Type B pancreatic cell (in vitro differentiated cells): Measurements from ENCODE around the gene DENND6A. TPM values are rescaled to one million over a fixed set of nuclear protein-coding genes. Genes with fewer than 3 reads are reported as not detected.

Source experiments
- DNase-seq: peaks from one replicate; pipeline ENCODE4 v3.0.0; 2021; ENCODE audit warnings: mixed read lengths; ENCODE audit not compliant: unreplicated experiment; ENCODE audit errors: extremely low spot score
- H3K27ac Mint-ChIP-seq: 2 replicates; pipeline ENCODE4 v1.8.0; 2021; ENCODE audit warnings: mild to moderate bottlenecking, mixed read lengths
- H3K27me3 Mint-ChIP-seq: 2 replicates; pipeline ENCODE4 v1.8.0; 2021; ENCODE audit warnings: mixed read lengths
- H3K36me3 Mint-ChIP-seq: 2 replicates; pipeline ENCODE4 v1.8.0; 2021; ENCODE audit warnings: mixed read lengths
- H3K4me1 Mint-ChIP-seq: one replicate; pipeline ENCODE4 v1.8.0; 2021; ENCODE audit warnings: mixed read lengths; ENCODE audit not compliant: unreplicated experiment
- H3K4me3 Mint-ChIP-seq: 2 replicates; pipeline ENCODE4 v1.8.0; 2021; ENCODE audit warnings: mild to moderate bottlenecking, mixed read lengths
- H3K9me3 Mint-ChIP-seq: 2 replicates; pipeline ENCODE4 v1.8.0; 2021; ENCODE audit warnings: mixed read lengths
- CTCF ChIP-seq: fragments of 200-600 bp; sonication (generic); conservative IDR thresholded peaks from 2 replicates; pipeline ENCODE4 v1.5.0; 2021; ENCODE audit warnings: antibody characterized with exemption, mild to moderate bottlenecking
- long read RNA-seq: library from polyadenylated mRNA; unstranded; transcript quantifications from one replicate; pipeline ENCODE4 v2.0.0, GENCODE V29; 2020
- total RNA-seq: library from RNA; stranded (reverse); gene quantifications from 2 replicates; pipeline ENCODE4 v1.2.1, GENCODE V29; 2021; ENCODE audit warnings: low replicate concordance

Gene DENND6A
- total RNA-seq = 29.6 and 31.2 TPM in 2 replicates
- long read RNA-seq, partial matches to known transcripts = 0 of 2 reads
- long read RNA-seq, other reads (novel, unspliced or antisense) = 2 of 2 reads

- Mint-ChIP-seq H3K27me3 (no peaks in the 10 kb centered on the region), H3K4me1 (peaks cover 19% of the 10 kb centered on the region), H3K36me3 (peaks cover 5% of the 10 kb centered on the region), H3K27ac (peak within 1 kb of the TSS; percentile 93), H3K4me3 (peak within 1 kb of the TSS; percentile 96), H3K9me3 (peaks cover 4% of the 10 kb centered on the region)
- peak; percentile 96 for DNase-seq
- TF ChIP-seq CTCF = no peak
These were observed at the start of gene DENND6A for GRCh38 chr3:57692396-57693147. Gene DENND6A (minus strand): TSS chr3:57693077. CDS start chr3:57693018, 59 bp downstream.

- Mint-ChIP-seq H3K4me3 (no peak overlapping the region), H3K4me1 (no peaks in the 10 kb centered on the region), H3K9me3 (no peaks in the 10 kb centered on the region), H3K36me3 (no peaks in the 10 kb centered on the region), H3K27ac (no peak overlapping the region), H3K27me3 (no peaks in the 10 kb centered on the region)
- no peak for DNase-seq
- TF ChIP-seq CTCF = no peak
These were observed 47.1 kb upstream of the DENND6A start for GRCh38 chr3:57740027-57740426.

- Mint-ChIP-seq H3K27me3 (no peaks in the 10 kb centered on the region), H3K4me1 (no peaks in the 10 kb centered on the region)
- TF ChIP-seq CTCF = no peak
These were observed 45.5 kb upstream of the DENND6A start for GRCh38 chr3:57738391-57738790.

GRCh38 chr3:57737840-57738239 lies 45.0 kb upstream of the DENND6A start:
- Mint-ChIP-seq H3K4me1 (no peaks in the 10 kb centered on the region), H3K27me3 (no peaks in the 10 kb centered on the region), H3K27ac (no peak overlapping the region), H3K9me3 (no peaks in the 10 kb centered on the region), H3K36me3 (no peaks in the 10 kb centered on the region), H3K4me3 (no peak overlapping the region)
- no peak for TF ChIP-seq CTCF
- DNase-seq = no peak

More at GRCh38 chr3:57738391-57738790, 45.5 kb upstream of the DENND6A start:
- no peak overlapping the region for H3K27ac Mint-ChIP-seq
- DNase-seq = no peak
- H3K36me3 Mint-ChIP-seq = no peaks in the 10 kb centered on the region
- no peak overlapping the region for H3K4me3 Mint-ChIP-seq
- H3K9me3 Mint-ChIP-seq = no peaks in the 10 kb centered on the region

- no peaks in the 10 kb centered on the region for H3K36me3 Mint-ChIP-seq
These were observed 42.5 kb upstream of the DENND6A start for GRCh38 chr3:57735405-57735804.

More at GRCh38 chr3:57735405-57735804, 42.5 kb upstream of the DENND6A start:
- no peak overlapping the region for H3K4me3 Mint-ChIP-seq
- no peaks in the 10 kb centered on the region for H3K4me1 Mint-ChIP-seq
- DNase-seq = no peak
- H3K9me3 Mint-ChIP-seq = no peaks in the 10 kb centered on the region
- H3K27me3 Mint-ChIP-seq = no peaks in the 10 kb centered on the region
- H3K27ac Mint-ChIP-seq = no peak overlapping the region
- TF ChIP-seq CTCF = no peak
